Activated CD4-positive, alpha-beta T cell treated with anti-CD3 and anti-CD28 coated beads, Interleukin-2, amount 50 U/mL, for 4 hours (primary cell): ENCODE measurements around the gene SCFD2.
"Not testable (repeated sequence)": the region's sequence is repeated elsewhere in the genome, so short reads cannot be mapped to it uniquely, and the experiment has no call there.

ENCODE experiments used
- DNase-seq, 2 experiments: peaks; one replicate each; pipeline ENCODE4 v3.0.0-alpha.2; 2020

The SCFD2 gene

GRCh38 chr4:52840531-52841370, 525.1 kb downstream of the SCFD2 start:
- no peak for DNase-seq

- no peak for DNase-seq
Observed at GRCh38 chr4:52838729-52839586, 526.9 kb downstream of the SCFD2 start.

- DNase-seq = no peak
Observed at GRCh38 chr4:52837716-52838558, 527.9 kb downstream of the SCFD2 start.

- DNase-seq = no peak
Observed at GRCh38 chr4:52836678-52837077, 529.2 kb downstream of the SCFD2 start.

GRCh38 chr4:52836120-52836519, 529.7 kb downstream of the SCFD2 start:
- no peak for DNase-seq

GRCh38 chr4:52834641-52835456, 531.0 kb downstream of the SCFD2 start:
- not testable (repeated sequence) for DNase-seq

- DNase-seq = no peak
Observed at GRCh38 chr4:52833941-52834525, 531.8 kb downstream of the SCFD2 start.

GRCh38 chr4:52825460-52826090, 540.3 kb downstream of the SCFD2 start:
- DNase-seq = no peak

- no peak for DNase-seq
Observed at GRCh38 chr4:52824603-52825459, 541.0 kb downstream of the SCFD2 start.

- DNase-seq = no peak
Observed at GRCh38 chr4:52824270-52824602, 541.6 kb downstream of the SCFD2 start.

GRCh38 chr4:52823702-52824092, 542.2 kb downstream of the SCFD2 start:
- no peak for DNase-seq
